HepG2 (cell line): ENCODE measurements around the gene SF3B6. TPM values are rescaled to one million over a fixed set of nuclear protein-coding genes. Genes with fewer than 3 reads are reported as not detected.

Experiments used
- KDM1A ChIP-seq: IDR thresholded peaks from 2 replicates; pipeline ENCODE4 v1.6.1; 2016; ENCODE audit warnings: missing compliant biosample characterization
- NCOA2 ChIP-seq: sonication (generic); formaldehyde crosslinking; IDR thresholded peaks from 2 replicates; pipeline ENCODE4 v1.8.0; 2022; ENCODE audit warnings: inconsistent platforms
- NFYC ChIP-seq: IDR thresholded peaks from 2 replicates; pipeline ENCODE4 v1.6.1; 2016; ENCODE audit warnings: missing genetic modification reagents, missing compliant biosample characterization
- PHF20 ChIP-seq: sonication (generic); formaldehyde crosslinking; IDR thresholded peaks from 2 replicates; pipeline ENCODE4 v1.5.0; 2020; ENCODE audit warnings: mild to moderate bottlenecking, missing genetic modification reagents
- SMYD3 ChIP-seq: sonication (generic); formaldehyde crosslinking; IDR thresholded peaks from 2 replicates; pipeline ENCODE4 v1.8.1; 2023; ENCODE audit warnings: mild to moderate bottlenecking, missing genetic modification reagents
- YEATS2 ChIP-seq: sonication (generic); formaldehyde crosslinking; IDR thresholded peaks from 2 replicates; pipeline ENCODE4 v1.4.0; 2020; ENCODE audit warnings: missing genetic modification reagents, borderline replicate concordance
- YY1 ChIP-seq: IDR thresholded peaks from 2 replicates; pipeline ENCODE4 v1.6.1; 2011; ENCODE audit warnings: low read length, low read depth, moderate library complexity, mild to moderate bottlenecking; ENCODE audit not compliant: insufficient read depth, insufficient replicate concordance
- ZMYM2 ChIP-seq: sonication (generic); formaldehyde crosslinking; IDR thresholded peaks from 2 replicates; pipeline ENCODE4 v1.8.0; 2022; ENCODE audit warnings: mild to moderate bottlenecking, missing genetic modification reagents
- ZNF143 ChIP-seq: sonication (generic); formaldehyde crosslinking; IDR thresholded peaks from 2 replicates; pipeline ENCODE4 v1.4.0; 2020; ENCODE audit warnings: missing genetic modification reagents
- ZNF20 ChIP-seq: sonication (generic); formaldehyde crosslinking; IDR thresholded peaks from 2 replicates; pipeline ENCODE4 v1.4.0; 2020; ENCODE audit warnings: mild to moderate bottlenecking, moderate library complexity, missing genetic modification reagents
- ZNF205 ChIP-seq: IDR thresholded peaks from 2 replicates; pipeline ENCODE4 v1.6.1; 2018; ENCODE audit warnings: missing biosample characterization, missing genetic modification reagents
- ZNF256 ChIP-seq: sonication (generic); formaldehyde crosslinking; conservative IDR thresholded peaks from 2 replicates; pipeline ENCODE4 v1.4.0; 2020; ENCODE audit warnings: missing genetic modification reagents
- ZNF703 ChIP-seq: sonication (generic); formaldehyde crosslinking; IDR thresholded peaks from 2 replicates; pipeline ENCODE4 v1.5.1; 2020; ENCODE audit warnings: missing genetic modification reagents, mild to moderate bottlenecking, moderate library complexity, borderline replicate concordance
- ZNF878 ChIP-seq: sonication (generic); formaldehyde crosslinking; IDR thresholded peaks from 2 replicates; pipeline ENCODE4 v1.8.1; 2023; ENCODE audit warnings: mild to moderate bottlenecking, missing genetic modification reagents, moderate library complexity
- ZSCAN25 ChIP-seq: sonication (generic); formaldehyde crosslinking; IDR thresholded peaks from 2 replicates; pipeline ENCODE4 v1.8.0; 2022; ENCODE audit warnings: mild to moderate bottlenecking, missing genetic modification reagents
- polyA plus RNA-seq, 8 experiments: library from polyadenylated mRNA; depleted of rRNA in 3 of 8; stranded (reverse) in 7 of 8; unstranded in 1 of 8; fragments of >200 nt; fragmentation: Illumina TruSeq in 4 of 8; extraction: Trizol in 4 of 8; gene quantifications; 2 replicates each; pipeline versions ENCODE4 v1.2.1 to v1.2.3, GENCODE V29; 2011 to 2016; ENCODE audit warnings: low read depth in 4 of 8, missing spikeins in 1 of 8, mixed read lengths in 1 of 8; ENCODE audit not compliant: insufficient read depth in 1 of 8
- total RNA-seq, 5 experiments: library from RNA; depleted of rRNA; stranded (reverse); fragments of >200 nt; fragmentation: Illumina TruSeq; extraction: Trizol; gene quantifications; 2 replicates each; pipeline ENCODE4 v1.2.3, GENCODE V29; 2016; ENCODE audit warnings: low read depth in 1 of 5
- TF ChIP-seq, protein P1 (sequence below): IDR thresholded peaks from 2 replicates; pipeline ENCODE4 v1.6.1; 2016; ENCODE audit warnings: mild to moderate bottlenecking
- TF ChIP-seq, protein P2 (sequence below): sonication (generic); formaldehyde crosslinking; IDR thresholded peaks from 2 replicates; pipeline ENCODE4 v1.4.0; 2020; ENCODE audit warnings: missing genetic modification reagents
- TF ChIP-seq, protein P3 (sequence below): sonication (generic); formaldehyde crosslinking; IDR thresholded peaks from 2 replicates; pipeline ENCODE4 v1.4.0; 2020; ENCODE audit warnings: missing genetic modification reagents, borderline replicate concordance

The SF3B6 gene
- total and polyA plus RNA-seq, 2 of the 13 experiments (the other 11 are each of a cell fraction or from before 2014, with no cell fraction given): 177 to 182 TPM

DNA sequence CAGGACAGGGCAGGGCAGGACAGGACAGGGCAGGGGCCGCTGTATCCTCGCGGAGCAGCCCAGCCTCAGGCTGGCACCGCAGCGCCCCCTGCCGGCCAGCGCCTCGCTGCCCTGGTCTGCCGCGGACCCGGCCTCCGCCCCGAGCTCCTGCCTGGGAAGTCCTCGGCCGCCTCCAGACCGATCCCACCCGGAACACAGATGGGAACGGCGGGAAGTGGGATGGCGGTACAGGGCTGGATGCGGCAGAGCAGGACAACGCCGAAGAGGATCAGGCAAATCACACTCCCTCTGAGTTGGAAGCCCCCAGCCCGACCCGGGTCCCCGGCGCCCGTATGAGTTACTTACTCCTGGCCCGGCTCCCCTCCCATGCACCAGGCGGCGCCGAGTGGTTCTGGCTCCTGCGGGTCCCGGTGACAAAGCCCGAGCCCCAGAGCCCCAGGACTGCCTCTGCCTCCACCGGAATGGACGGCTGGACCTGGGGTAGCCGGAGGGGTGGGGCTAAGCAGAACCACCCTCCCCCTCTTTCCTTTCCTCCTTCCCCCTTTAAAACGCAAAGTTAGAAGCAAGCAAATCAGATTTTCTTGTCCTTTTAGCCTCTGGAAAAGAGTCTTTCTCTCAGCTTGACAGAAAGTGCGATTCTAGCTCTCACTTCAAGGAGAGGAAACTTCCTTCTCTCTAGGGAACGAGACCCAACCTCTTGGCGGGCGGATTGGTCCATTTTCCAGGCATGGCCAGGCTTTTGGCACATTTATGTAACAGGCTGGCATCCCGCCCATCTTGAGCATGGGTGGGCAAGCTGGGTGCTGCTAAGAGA is 8.5 kb upstream of the SF3B6 start, which contains the start of gene TP53I3 (continued):
- TF ChIP-seq, protein P1, sequence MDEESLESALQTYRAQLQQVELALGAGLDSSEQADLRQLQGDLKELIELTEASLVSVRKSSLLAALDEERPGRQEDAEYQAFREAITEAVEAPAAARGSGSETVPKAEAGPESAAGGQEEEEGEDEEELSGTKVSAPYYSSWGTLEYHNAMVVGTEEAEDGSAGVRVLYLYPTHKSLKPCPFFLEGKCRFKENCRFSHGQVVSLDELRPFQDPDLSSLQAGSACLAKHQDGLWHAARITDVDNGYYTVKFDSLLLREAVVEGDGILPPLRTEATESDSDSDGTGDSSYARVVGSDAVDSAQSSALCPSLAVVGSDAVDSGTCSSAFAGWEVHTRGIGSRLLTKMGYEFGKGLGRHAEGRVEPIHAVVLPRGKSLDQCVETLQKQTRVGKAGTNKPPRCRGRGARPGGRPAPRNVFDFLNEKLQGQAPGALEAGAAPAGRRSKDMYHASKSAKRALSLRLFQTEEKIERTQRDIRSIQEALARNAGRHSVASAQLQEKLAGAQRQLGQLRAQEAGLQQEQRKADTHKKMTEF (CRISPR knock-in tag): peak; percentile 92
- no peak; the same call in 1 of the 2 replicates for TF ChIP-seq KDM1A (CRISPR knock-in tag)
- TF ChIP-seq ZSCAN25 (CRISPR knock-in tag): peak; percentile 93
- no peak for TF ChIP-seq ZNF20 (CRISPR knock-in tag)
- no peak for TF ChIP-seq ZNF143 (CRISPR knock-in tag)
- peak; percentile 33 for TF ChIP-seq PHF20 (CRISPR knock-in tag)
- TF ChIP-seq ZMYM2 (CRISPR knock-in tag): no peak
- no peak; the same call in 1 of the 2 replicates for TF ChIP-seq ZNF878 (CRISPR knock-in tag)
- peak; percentile 29 for TF ChIP-seq NFYC (CRISPR knock-in tag)
- TF ChIP-seq ZNF703 (CRISPR knock-in tag): no peak; the same call in 1 of the 2 replicates
- 0 out of 2 replicates have a peak, but pooled peaks have one; percentile 17 for TF ChIP-seq NCOA2 (CRISPR knock-in tag)
- peak; percentile 40; the same call in 1 of the 2 replicates for TF ChIP-seq YEATS2
- TF ChIP-seq, protein P2, sequence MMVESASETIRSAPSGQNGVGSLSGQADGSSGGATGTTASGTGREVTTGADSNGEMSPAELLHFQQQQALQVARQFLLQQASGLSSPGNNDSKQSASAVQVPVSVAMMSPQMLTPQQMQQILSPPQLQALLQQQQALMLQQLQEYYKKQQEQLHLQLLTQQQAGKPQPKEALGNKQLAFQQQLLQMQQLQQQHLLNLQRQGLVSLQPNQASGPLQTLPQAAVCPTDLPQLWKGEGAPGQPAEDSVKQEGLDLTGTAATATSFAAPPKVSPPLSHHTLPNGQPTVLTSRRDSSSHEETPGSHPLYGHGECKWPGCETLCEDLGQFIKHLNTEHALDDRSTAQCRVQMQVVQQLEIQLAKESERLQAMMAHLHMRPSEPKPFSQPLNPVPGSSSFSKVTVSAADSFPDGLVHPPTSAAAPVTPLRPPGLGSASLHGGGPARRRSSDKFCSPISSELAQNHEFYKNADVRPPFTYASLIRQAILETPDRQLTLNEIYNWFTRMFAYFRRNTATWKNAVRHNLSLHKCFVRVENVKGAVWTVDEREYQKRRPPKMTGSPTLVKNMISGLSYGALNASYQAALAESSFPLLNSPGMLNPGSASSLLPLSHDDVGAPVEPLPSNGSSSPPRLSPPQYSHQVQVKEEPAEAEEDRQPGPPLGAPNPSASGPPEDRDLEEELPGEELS: no peak
- TF ChIP-seq, protein P3, sequence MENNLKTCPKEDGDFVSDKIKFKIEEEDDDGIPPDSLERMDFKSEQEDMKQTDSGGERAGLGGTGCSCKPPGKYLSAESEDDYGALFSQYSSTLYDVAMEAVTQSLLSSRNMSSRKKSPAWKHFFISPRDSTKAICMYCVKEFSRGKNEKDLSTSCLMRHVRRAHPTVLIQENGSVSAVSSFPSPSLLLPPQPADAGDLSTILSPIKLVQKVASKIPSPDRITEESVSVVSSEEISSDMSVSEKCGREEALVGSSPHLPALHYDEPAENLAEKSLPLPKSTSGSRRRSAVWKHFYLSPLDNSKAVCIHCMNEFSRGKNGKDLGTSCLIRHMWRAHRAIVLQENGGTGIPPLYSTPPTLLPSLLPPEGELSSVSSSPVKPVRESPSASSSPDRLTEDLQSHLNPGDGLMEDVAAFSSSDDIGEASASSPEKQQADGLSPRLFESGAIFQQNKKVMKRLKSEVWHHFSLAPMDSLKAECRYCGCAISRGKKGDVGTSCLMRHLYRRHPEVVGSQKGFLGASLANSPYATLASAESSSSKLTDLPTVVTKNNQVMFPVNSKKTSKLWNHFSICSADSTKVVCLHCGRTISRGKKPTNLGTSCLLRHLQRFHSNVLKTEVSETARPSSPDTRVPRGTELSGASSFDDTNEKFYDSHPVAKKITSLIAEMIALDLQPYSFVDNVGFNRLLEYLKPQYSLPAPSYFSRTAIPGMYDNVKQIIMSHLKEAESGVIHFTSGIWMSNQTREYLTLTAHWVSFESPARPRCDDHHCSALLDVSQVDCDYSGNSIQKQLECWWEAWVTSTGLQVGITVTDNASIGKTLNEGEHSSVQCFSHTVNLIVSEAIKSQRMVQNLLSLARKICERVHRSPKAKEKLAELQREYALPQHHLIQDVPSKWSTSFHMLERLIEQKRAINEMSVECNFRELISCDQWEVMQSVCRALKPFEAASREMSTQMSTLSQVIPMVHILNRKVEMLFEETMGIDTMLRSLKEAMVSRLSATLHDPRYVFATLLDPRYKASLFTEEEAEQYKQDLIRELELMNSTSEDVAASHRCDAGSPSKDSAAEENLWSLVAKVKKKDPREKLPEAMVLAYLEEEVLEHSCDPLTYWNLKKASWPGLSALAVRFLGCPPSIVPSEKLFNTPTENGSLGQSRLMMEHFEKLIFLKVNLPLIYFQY (CRISPR knock-in tag): peak; percentile 94
- TF ChIP-seq ZNF205 (CRISPR knock-in tag): peak; percentile 63
- peak; percentile 52; the same call in 1 of the 2 replicates for TF ChIP-seq ZNF256 (CRISPR knock-in tag)
- peak; percentile 93; the same call in 1 of the 2 replicates for TF ChIP-seq SMYD3 (CRISPR knock-in tag)
- TF ChIP-seq YY1: peak; percentile 61
